OCI-LY1 (cell line): Measurements from ENCODE around the gene GPX7.

Experiments used
- CTCF ChIP-seq: fragments of 200-600 bp; sonication (generic), shearing (Covaris generic); IDR thresholded peaks from 2 replicates; pipeline ENCODE4 v1.5.1; 2017; ENCODE audit warnings: mild to moderate bottlenecking, antibody characterized with exemption, low read length, moderate library complexity, mixed read lengths
- EZH2 ChIP-seq: fragments of 200-600 bp; sonication (generic), shearing (Covaris generic); IDR thresholded peaks from 2 replicates; pipeline ENCODE4 v1.8.0; 2017; ENCODE audit warnings: borderline replicate concordance, mixed run types, mild to moderate bottlenecking, antibody characterized with exemption, low read length, moderate library complexity, mixed read lengths

GRCh38 chr1:52627028-52627427 is 24.9 kb downstream of the GPX7 start:
- TF ChIP-seq CTCF (no peak), EZH2 (no peak)
